Activated CD4-positive, alpha-beta memory T cell treated with anti-CD3 and anti-CD28 coated beads, Interleukin-2, amount 10 ng/mL, durations not matched to agents 7 days and 5 days (primary cell): ENCODE data around the gene ZNF700. TPM values are rescaled to one million over a fixed set of nuclear protein-coding genes. Genes with fewer than 3 reads are reported as not detected.
"Not testable (repeated sequence)": the region's sequence is repeated elsewhere in the genome, so short reads cannot be mapped to it uniquely, and the experiment has no call there.

Source experiments
- CTCF ChIA-PET: fragments of 350-600 bp; sonication (Branson Sonifier 250); formaldehyde crosslinking; loops from one replicate; lab custom pipeline; 2021; ENCODE audit warnings: antibody characterized with exemption, inconsistent platforms; lab: Charles Lee
- POLR2A ChIA-PET: fragments of 350-600 bp; sonication (Branson Sonifier 250); formaldehyde crosslinking; loops from one replicate; lab custom pipeline; 2021; ENCODE audit warnings: antibody characterized with exemption; lab: Charles Lee
- DNase-seq: peaks from one replicate; pipeline ENCODE4 v3.0.0-alpha.2; 2020
- H3K27ac Mint-ChIP-seq: one replicate; pipeline ENCODE4 v1.8.0; 2021; ENCODE audit warnings: mild to moderate bottlenecking, mixed read lengths
- H3K27me3 Mint-ChIP-seq: one replicate; pipeline ENCODE4 v1.8.0; 2021; ENCODE audit warnings: mixed read lengths
- H3K36me3 Mint-ChIP-seq: one replicate; pipeline ENCODE4 v1.8.0; 2021; ENCODE audit warnings: low read depth, mixed read lengths
- H3K4me1 Mint-ChIP-seq: one replicate; pipeline ENCODE4 v1.8.0; 2021; ENCODE audit warnings: mixed read lengths
- H3K4me3 Mint-ChIP-seq: one replicate; pipeline ENCODE4 v1.8.0; 2021; ENCODE audit warnings: mild to moderate bottlenecking, mixed read lengths
- H3K9me3 Mint-ChIP-seq: one replicate; pipeline ENCODE4 v1.8.0; 2021; ENCODE audit warnings: mixed read lengths
- total RNA-seq, 2 experiments: library from RNA; stranded (reverse); gene quantifications; one replicate each; pipeline ENCODE4 v1.2.3, GENCODE V29; 2021

The ZNF700 gene
- total RNA-seq, 2 experiments from 2014 or later: 19.1 to 20.4 TPM

- H3K4me3 Mint-ChIP-seq, CTCF ChIA-PET, POLR2A ChIA-PET, H3K27me3 Mint-ChIP-seq, H3K27ac Mint-ChIP-seq, H3K4me1 Mint-ChIP-seq, DNase-seq: not testable (repeated sequence)
- Mint-ChIP-seq H3K9me3 (peaks cover 55% of the 10 kb centered on the region), H3K36me3 (peaks cover 29% of the 10 kb centered on the region)
These were observed 13.0 kb upstream of the ZNF700 start for GRCh38 chr19:11911937-11912336.

DNA sequence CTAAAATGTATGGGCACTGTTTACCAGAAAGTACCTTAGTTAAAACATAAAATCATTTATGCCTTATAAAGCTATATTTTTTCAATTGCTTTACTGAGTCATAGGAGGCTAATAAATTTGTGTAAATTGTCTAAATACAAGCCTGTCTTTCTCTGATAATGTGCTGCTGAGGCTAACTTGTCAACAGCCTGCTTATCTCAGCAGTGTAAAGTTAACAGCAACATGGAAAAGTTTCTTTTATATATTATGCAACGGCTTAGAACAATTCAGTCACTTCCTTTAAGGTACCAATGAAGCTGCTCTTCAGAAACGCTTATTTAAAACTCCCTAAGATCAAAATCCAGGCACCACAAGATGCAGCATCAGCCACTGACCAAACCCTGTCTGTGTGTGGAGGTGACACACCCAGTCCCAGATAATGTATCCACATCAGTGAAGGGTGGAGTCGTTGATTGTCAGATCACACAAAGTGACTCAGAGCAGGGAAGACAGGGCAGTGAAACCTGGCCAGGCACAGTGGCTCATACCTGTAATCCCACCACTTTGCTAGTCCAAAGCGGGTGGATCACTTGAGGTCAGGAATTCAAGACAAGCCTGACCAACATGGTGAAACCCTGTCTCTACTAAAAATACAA lies 10.4 kb upstream of the ZNF700 start:
- H3K36me3 Mint-ChIP-seq, DNase-seq, H3K4me3 Mint-ChIP-seq, CTCF ChIA-PET, H3K27me3 Mint-ChIP-seq, H3K27ac Mint-ChIP-seq, POLR2A ChIA-PET, H3K4me1 Mint-ChIP-seq: not testable (repeated sequence)
- peaks cover 37% of the 10 kb centered on the region for H3K9me3 Mint-ChIP-seq

GRCh38 chr19:11921852-11922495 lies 2.9 kb upstream of the ZNF700 start:
- Mint-ChIP-seq H3K4me3 (no peak overlapping the region), H3K36me3 (peaks cover 17% of the 10 kb centered on the region), H3K27me3 (no peaks in the 10 kb centered on the region), H3K9me3 (peaks cover 9% of the 10 kb centered on the region), H3K27ac (no peak overlapping the region), H3K4me1 (peaks cover 31% of the 10 kb centered on the region)
- ChIA-PET CTCF (interaction anchor here (0.9 to 5.0 kb wide), 6 partner anchors 33 to 219 kb away, joined by 3 to 84 read pairs (median 19); partner anchors contain the start of genes ZNF20, ZNF491 and ZNF763), POLR2A (interaction anchor here (0.6 to 6.3 kb wide), 2 partner anchors 67 to 519 kb away, joined by 3 to 79 read pairs; partner anchors contain the start of gene ZNF443)
- DNase-seq: no peak

GRCh38 chr19:11925651-11926187 lies 812 bp downstream of the ZNF700 start:
- peaks cover 37% of the 10 kb centered on the region for H3K4me1 Mint-ChIP-seq
- H3K27ac Mint-ChIP-seq: peak overlapping the region; percentile 88
- peaks cover 51% of the 10 kb centered on the region for H3K36me3 Mint-ChIP-seq
- not testable (repeated sequence) for H3K27me3 Mint-ChIP-seq, DNase-seq
- ChIA-PET CTCF (interaction anchor here (3.3 kb wide), 1 partner anchor 166 kb away, joined by 14 read pairs; no protein-coding TSS in a partner anchor), POLR2A (interaction anchor here (0.9 to 6.3 kb wide), 6 partner anchors 38 to 407 kb away, joined by 5 to 79 read pairs (median 14); partner anchors contain the start of genes ZNF20, ZNF563, ZNF69 and ZNF763)
- H3K4me3 Mint-ChIP-seq: peak overlapping the region; percentile 95
- peaks cover 23% of the 10 kb centered on the region for H3K9me3 Mint-ChIP-seq

DNA sequence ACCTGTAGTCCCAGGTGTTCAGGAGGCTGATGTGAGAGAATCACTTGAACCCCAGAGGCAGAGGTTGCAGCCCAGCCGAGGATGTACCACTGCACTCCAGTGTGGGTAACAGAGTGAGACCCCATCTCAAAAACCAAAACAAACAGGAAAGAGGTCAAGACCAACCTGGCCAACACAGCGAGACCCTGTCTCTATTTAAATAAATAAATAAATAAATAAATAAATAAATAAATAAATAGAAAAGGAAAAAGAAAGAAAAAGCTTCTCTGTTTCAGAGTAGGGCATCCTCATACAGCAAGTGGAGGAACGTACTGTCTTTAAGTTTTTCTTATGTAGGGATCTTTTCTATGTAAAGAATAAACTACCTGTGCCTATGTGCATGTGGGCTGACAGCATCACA lies 2.3 kb downstream of the ZNF700 start:
- POLR2A ChIA-PET: no interaction called here
- no peak overlapping the region for H3K27ac Mint-ChIP-seq
- H3K27me3 Mint-ChIP-seq: no peaks in the 10 kb centered on the region
- peaks cover 31% of the 10 kb centered on the region for H3K9me3 Mint-ChIP-seq
- peaks cover 40% of the 10 kb centered on the region for H3K4me1 Mint-ChIP-seq
- H3K36me3 Mint-ChIP-seq: peaks cover 64% of the 10 kb centered on the region
- CTCF ChIA-PET: no interaction called here
- H3K4me3 Mint-ChIP-seq: no peak overlapping the region
- no peak for DNase-seq

DNA sequence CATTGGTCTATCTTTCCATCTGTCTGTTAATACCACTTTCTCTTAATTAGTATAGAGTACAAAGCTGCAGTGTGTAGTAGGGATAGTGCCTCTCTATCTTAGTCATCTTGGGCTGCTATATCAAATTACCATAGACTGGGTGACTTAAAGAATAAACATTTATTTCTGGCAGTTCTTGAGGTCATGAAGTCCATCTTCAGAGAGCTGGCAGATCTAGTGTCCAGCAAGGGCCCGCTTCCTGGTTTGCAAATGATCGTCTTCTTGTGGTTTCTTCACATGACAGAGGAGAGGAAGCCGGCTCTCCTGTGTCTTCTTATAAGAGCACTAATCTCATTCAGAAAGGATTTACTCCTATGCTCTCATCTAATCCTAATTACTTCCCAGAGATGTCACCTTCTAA lies 6.1 kb downstream of the ZNF700 start:
- Mint-ChIP-seq H3K27ac (no peak overlapping the region), H3K27me3 (no peaks in the 10 kb centered on the region), H3K36me3 (peaks cover 86% of the 10 kb centered on the region), H3K4me3 (no peak overlapping the region), H3K4me1 (peaks cover 17% of the 10 kb centered on the region), H3K9me3 (peaks cover 43% of the 10 kb centered on the region)
- no peak for DNase-seq
- ChIA-PET CTCF (no interaction called here), POLR2A (no interaction called here)

DNA sequence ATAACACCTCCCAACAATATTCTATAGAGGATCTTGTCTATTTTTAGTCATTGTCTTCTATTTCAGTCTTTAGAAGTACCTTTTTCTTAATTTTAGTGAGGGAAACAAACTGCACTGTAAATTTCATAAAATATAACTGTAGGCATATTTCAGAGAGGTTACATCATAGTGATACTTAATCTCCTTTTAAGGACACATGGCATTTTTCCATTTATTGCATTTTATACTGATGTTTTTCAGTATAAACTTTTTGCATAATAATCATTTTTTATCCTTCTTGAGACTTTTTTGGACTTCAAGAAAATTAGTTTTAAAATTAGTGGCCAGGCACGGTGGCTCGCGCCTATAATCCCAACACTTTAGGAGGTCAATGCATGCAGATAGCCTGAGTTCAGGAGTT lies 6.6 kb downstream of the ZNF700 start:
- ChIA-PET POLR2A (no interaction called here), CTCF (no interaction called here)
- DNase-seq: no peak
- Mint-ChIP-seq H3K4me1 (peaks cover 14% of the 10 kb centered on the region), H3K4me3 (no peak overlapping the region), H3K27me3 (no peaks in the 10 kb centered on the region), H3K9me3 (peaks cover 46% of the 10 kb centered on the region), H3K36me3 (peaks cover 87% of the 10 kb centered on the region), H3K27ac (no peak overlapping the region)

DNA sequence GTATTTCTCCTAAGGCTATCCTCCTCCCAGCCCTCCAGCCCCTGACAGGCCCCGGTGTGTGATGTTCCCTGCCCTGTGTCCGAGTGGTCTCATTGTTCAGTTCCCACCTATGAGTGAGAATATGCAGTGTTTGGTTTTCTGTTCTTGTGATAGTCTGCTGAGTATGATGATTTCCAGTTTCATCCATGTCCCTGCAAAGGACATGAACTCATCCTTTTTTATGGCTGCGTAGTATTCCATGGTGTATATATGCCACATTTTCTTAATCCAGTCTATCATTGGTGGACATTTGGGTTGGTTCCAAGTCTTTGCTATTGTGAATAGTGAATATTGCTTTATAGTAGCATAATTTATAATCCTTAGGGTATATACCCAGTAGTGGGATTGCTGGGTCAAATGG lies 10.9 kb downstream of the ZNF700 start:
- Mint-ChIP-seq H3K9me3 (peaks cover 43% of the 10 kb centered on the region), H3K36me3 (peaks cover 85% of the 10 kb centered on the region)
- H3K27ac Mint-ChIP-seq, POLR2A ChIA-PET, DNase-seq, H3K27me3 Mint-ChIP-seq, H3K4me3 Mint-ChIP-seq, CTCF ChIA-PET, H3K4me1 Mint-ChIP-seq: not testable (repeated sequence)

DNA sequence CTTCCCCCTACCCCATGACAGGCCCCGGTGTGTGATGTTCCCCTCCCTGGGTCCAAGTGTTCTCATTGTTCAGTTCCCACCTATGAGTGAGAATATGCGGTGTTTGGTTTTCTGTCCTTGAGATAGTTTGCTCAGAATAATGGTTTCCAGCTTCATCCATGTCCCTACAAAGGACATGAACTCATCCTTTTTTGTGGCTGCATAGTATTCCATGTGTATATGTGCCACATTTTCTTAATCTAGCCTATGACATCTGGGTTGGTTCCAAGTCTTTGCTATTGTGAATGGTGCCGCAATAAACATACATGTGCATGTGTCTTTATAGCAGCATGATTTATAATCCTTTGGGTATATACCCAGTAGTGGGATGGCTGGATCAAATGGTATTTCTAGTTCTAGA lies 13.5 kb downstream of the ZNF700 start:
- H3K27ac Mint-ChIP-seq, POLR2A ChIA-PET, H3K27me3 Mint-ChIP-seq, DNase-seq, H3K4me1 Mint-ChIP-seq, H3K4me3 Mint-ChIP-seq, CTCF ChIA-PET: not testable (repeated sequence)
- Mint-ChIP-seq H3K36me3 (peaks cover 86% of the 10 kb centered on the region), H3K9me3 (peaks cover 47% of the 10 kb centered on the region)

GRCh38 chr19:11941361-11941887 lies 16.5 kb downstream of the ZNF700 start:
- CTCF ChIA-PET, POLR2A ChIA-PET: not testable (repeated sequence)
- peaks cover 64% of the 10 kb centered on the region for H3K9me3 Mint-ChIP-seq

DNA sequence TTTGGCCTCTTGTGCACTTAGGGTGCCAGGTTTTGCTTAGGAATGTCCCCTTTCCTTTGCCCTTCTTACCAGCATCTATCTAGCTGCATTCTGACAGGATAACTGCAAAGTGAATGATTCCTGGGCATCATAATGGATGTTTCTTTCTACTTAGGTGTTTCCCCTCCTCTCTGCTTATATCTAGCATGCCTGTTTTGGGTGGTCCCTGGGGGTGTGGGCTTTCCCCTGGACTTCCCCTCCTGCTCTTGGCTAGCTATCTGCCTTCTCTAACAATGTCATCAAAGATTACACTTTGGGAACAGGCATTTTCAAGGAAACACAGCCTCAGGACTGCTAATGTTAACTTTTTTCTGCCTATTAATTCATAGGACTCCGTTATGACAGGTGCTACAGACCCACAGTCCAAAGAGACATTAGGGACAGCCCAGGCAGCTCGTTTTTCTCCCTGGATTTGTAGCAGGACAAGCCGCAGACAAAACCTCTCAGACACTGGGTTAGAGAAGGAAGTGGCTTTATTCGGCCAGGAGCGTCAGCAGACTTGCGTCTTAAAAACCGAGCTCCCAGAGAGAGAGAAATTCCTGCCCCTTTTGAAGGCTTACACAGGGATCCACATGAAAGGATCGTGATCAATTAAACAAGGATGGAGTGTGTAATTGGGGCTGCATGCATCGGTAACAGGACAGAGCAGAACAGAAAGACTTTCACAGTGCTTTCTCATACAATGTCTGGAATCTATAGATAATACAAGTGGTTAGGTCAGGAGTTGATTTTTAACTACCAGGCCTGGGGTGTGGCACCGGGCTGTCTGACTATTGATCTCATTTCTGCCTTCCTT lies 17.3 kb downstream of the ZNF700 start:
- DNase-seq: no peak
- Mint-ChIP-seq H3K4me3 (no peak overlapping the region), H3K27me3 (no peaks in the 10 kb centered on the region), H3K36me3 (peaks cover 91% of the 10 kb centered on the region), H3K4me1 (no peaks in the 10 kb centered on the region), H3K27ac (no peak overlapping the region), H3K9me3 (peaks cover 65% of the 10 kb centered on the region)
- ChIA-PET POLR2A (interaction anchor here (1.0 kb wide), 1 partner anchor 499 kb away, joined by 3 read pairs; the partner anchor contains the start of gene ZNF443), CTCF (no interaction called here)

More at GRCh38 chr19:11941361-11941887, 16.5 kb downstream of the ZNF700 start:
- not testable (repeated sequence) for H3K4me1 Mint-ChIP-seq, H3K27me3 Mint-ChIP-seq, DNase-seq, H3K27ac Mint-ChIP-seq, H3K4me3 Mint-ChIP-seq
- H3K36me3 Mint-ChIP-seq: peaks cover 90% of the 10 kb centered on the region

DNA sequence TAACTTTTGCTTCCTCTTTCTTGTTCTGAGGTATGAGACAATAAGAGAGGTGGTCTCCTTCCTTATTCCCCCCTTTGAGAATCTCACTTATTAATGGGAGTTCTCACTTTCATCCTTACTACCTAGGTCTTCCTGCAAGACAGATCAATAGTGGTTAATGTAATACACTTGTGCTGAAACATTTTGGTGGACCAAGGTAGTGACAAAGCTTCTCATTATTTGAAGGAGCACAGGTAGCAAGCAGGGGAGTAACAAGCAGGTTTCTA lies 17.9 kb downstream of the ZNF700 start:
- no peaks in the 10 kb centered on the region for H3K4me1 Mint-ChIP-seq
- no peak overlapping the region for H3K4me3 Mint-ChIP-seq
- H3K9me3 Mint-ChIP-seq: peaks cover 67% of the 10 kb centered on the region
- peaks cover 92% of the 10 kb centered on the region for H3K36me3 Mint-ChIP-seq
- H3K27ac Mint-ChIP-seq: no peak overlapping the region
- H3K27me3 Mint-ChIP-seq: no peaks in the 10 kb centered on the region
- no peak for DNase-seq
- ChIA-PET POLR2A (interaction anchor here (1.0 kb wide), 1 partner anchor 498 kb away, joined by 3 read pairs; the partner anchor contains the start of gene ZNF443), CTCF (no interaction called here)
